Daoy (cell line): Measurements from ENCODE around the gene MYOCD. TPM values are rescaled to one million over a fixed set of nuclear protein-coding genes. Genes with fewer than 3 reads are reported as not detected.
A peak's percentile ranks its signal among the peaks of the same experiment; 100 is the strongest.
"Not testable (repeated sequence)": the region's sequence is repeated elsewhere in the genome, so short reads cannot be mapped to it uniquely, and the experiment has no call there.

Source experiments
- DNase-seq: peaks from one replicate; pipeline ENCODE4 v3.0.0-alpha.2; 2015; ENCODE audit warnings: low read depth
- total RNA-seq: library from RNA; depleted of rRNA; stranded (reverse); fragments of >200 nt; shearing (Covaris generic); gene quantifications from 2 replicates; pipeline ENCODE4 v1.2.3, GENCODE V29; 2014; rRNA removed

Gene MYOCD, protein sequence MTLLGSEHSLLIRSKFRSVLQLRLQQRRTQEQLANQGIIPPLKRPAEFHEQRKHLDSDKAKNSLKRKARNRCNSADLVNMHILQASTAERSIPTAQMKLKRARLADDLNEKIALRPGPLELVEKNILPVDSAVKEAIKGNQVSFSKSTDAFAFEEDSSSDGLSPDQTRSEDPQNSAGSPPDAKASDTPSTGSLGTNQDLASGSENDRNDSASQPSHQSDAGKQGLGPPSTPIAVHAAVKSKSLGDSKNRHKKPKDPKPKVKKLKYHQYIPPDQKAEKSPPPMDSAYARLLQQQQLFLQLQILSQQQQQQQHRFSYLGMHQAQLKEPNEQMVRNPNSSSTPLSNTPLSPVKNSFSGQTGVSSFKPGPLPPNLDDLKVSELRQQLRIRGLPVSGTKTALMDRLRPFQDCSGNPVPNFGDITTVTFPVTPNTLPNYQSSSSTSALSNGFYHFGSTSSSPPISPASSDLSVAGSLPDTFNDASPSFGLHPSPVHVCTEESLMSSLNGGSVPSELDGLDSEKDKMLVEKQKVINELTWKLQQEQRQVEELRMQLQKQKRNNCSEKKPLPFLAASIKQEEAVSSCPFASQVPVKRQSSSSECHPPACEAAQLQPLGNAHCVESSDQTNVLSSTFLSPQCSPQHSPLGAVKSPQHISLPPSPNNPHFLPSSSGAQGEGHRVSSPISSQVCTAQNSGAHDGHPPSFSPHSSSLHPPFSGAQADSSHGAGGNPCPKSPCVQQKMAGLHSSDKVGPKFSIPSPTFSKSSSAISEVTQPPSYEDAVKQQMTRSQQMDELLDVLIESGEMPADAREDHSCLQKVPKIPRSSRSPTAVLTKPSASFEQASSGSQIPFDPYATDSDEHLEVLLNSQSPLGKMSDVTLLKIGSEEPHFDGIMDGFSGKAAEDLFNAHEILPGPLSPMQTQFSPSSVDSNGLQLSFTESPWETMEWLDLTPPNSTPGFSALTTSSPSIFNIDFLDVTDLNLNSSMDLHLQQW
- total RNA-seq = 1.4 and 2.5 TPM in 2 replicates

DNA sequence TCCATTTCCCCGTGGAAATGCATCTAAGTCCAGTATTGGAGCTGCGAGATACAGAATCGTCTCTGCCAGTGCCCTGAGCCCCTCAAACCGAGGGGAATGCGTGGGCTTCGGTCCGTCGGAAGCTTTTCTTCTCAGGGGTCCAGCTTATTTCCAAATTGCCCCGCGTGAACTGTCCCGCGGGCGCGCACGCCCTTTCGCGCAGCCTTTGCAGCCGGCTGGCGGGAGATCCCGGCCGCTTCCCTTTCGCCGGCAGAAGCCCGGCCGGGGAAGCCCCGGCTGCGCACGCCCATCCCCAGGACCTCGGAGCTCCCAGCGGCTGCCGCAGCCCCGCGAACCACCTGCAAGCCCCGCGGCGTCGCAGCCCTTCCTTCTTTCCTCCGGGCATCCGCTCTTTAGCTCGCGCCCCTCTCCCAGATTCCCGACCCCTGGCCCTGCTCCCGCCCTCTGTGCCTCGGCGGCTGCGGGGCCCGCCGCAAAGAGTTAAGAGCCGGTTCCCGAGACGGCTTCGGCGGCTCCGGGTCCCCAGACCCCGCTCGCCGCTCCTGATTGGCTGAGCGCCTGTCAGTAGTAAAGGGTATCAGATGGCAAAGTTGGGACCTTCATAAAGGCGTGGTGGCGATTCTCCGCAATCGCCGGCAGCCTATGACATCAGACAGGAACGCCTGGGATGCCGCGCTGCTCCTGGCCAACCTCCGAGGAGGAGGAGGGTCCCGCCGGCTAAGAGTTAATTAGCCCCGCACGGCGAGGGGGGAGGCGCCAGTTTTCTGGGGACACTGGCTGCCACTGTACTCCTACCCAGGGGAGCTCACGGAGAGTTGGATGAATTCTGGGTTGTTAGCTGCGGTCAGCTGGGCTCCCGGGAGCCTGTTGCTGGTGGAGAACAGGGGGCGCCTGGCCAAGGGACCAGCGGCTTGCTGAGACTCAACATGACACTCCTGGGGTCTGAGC lies at the start of gene MYOCD:
Gene MYOCD (plus strand): TSS at position 628 of the 948 bp plus-strand sequence. CDS start 299 bp downstream, at position 927.
- DNase-seq = peak; percentile 62

DNA sequence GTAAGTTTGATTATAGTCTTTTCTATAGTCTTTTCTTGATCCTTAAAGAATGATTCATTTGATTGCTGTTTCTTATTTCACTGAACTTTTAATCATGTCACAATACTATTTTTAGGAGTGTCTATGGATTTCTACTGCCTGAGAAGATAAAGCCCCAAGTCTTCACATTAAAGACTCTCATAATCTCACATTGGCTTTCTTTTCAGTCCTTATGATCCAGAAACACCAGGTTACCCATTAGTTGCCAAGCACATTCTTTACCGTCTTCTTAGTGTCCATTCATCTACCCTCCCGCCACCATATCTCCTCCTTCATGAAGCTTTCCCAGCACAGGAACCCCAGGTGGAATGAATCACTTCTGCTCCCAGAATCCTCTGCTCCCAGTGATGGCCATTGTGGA lies 49.5 kb upstream of the MYOCD start:
- no peak for DNase-seq

DNA sequence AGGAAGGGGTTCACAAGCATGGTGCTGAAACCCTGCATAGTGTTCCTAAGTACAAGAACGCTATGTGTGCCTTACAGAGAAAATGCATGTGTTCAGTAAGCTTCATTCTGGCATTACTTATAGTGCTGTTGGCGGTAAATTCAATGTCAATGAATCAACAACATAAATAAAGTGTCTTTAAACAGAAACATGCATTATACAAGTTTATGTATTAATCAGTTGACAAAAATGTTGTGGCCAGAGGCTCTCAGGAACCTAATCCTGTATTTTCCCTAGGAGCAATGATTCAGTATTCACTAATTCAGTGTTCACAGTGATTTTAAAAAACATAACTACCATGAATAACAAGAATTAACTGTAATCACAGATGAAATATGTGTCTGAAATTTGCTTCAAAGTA lies 47.1 kb upstream of the MYOCD start:
- peak; percentile 53 for DNase-seq

DNA sequence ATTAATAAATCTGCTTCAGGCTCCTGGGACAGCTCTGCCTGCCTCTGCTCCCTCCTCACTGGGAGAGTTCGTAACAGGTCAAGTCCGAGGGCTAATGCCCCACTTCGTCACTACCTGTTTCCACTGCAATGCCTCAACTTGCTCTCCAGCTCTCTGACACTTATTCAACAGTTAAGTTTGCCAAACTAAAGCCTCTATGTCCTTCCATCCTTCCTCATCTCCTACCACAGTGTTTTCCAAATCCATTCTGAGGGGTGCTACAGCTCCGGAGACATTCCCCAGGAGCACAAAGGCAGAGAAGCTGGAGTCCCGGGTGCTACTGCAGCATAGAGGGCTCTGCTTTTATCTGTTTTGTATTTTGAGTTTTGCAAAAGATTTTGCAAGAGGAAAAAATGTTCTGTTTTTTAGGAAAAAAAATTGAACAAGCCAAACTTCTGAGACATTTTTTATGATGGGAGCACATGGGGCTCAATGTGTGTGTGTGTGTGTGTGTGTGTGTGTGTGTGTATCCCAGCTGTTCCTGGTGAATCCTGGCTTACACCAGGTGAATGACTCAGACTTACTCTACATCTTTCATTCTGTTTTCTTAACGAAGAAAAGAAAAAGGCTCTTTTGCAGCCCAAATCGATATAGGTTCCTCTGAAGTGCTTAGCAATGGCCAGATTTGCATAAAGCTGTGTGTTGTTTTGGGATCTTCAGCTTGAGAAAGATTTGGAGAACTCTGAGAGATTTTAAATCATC lies 46.1 kb upstream of the MYOCD start:
- no peak for DNase-seq

DNA sequence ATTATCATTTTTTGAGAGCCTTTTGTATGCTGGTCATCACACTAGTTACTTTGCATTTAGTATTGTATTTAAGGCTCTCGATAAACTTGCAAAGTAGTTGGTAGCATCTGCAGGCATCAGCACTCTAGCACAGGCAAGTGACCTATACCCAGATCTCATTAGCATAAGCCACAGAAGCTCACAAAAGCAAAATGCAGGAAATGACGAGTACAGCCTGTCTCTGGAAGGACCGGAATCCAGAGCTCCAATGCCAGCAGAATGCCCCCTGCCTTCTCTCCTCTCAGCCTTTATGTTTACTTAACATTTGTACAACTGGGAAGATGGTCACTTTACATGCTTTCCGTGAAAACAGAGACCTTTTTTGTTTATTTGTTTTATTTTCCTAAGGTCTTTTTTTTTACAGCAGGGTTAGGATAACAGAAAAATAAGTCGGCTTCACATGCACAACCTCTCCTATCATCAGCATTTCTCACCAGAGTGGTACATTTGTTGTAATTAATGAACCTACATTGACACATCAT lies 45.4 kb upstream of the MYOCD start:
- DNase-seq = peak; percentile 89

DNA sequence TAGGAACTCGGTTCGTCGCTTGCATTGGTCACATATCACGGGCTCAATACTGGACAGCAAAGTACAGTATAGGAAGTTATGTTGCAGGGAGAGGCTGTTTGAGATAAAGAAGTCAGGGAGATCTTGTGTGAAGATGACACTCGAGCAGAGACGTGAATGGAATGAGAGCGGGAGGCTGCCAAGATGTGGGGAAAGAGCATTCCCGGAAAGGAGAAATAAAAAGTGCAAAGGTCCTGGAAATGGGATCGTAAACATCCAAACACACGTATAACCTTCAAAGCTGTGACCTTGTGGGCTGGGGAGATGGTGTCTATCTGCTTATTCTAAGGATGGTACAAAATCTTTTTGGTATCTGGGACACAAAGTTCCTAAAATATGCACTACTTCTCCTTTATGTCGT lies 43.0 kb upstream of the MYOCD start:
- no peak for DNase-seq

DNA sequence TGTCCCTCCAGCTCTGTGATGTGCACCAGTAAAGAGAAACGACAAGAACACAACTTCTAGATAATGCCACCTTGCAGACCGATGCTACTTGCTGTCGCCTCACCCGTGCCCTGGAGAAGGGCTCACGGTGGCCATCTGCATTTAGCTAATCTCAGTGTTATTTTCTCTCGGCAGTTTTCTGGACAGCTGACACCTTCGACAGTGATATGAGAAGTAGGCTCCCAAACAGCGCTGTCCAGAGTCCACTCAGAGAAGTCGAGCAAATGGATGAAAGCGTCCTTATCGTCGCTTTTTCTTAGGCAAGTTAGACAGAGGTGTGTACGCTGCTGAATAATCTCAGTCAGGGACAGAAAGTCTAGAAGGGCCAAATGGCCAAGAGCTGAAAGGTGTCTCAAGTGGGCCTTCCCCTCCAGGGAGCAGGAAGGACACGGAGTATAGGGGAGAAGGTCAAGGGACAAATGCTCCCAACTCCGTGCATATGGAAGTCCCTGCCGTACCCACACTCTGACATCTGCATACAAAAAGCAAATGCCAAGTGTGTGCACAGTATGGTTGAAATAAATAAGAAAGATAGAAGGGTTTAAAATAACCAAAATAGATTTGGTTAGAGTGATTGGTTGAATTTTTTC lies 42.4 kb upstream of the MYOCD start:
- no peak for DNase-seq

DNA sequence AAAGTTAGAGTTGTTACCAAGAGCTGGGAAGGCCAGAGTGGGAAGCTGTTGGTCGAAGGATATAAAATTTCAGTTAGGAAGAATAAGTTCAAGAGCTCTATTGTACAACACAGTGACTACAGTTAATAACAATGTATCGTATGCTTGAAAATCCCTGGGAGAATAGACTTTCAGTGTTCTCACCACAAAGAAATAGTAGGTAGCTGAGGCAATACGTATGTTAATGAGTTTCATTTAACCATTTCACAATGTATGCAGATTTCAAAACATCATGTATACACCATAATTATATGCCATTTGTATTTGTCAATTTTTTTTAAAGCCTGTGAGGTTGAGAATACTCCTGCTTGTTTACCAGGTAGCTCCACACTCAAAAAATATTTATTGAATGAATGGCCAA lies 41.5 kb upstream of the MYOCD start:
- DNase-seq = no peak

DNA sequence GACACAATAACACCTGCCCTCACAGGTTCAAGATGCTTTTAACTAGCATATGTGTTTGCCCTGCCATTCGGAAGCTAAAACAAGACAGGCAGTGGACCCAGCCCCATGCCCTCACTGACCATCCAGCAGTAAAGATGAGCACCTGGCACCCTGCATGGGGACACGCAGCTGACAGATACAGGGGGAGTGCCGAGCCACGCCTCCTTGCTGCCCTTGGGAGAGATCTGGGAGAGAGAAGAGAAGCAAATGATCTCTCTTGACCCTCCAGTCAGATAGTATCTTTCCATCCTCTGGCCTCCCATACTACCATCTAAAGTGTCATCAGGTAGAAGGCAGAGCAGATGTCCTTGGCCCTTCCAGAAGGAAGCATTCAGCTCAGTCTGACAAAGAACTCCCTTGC lies 40.6 kb upstream of the MYOCD start:
- DNase-seq = no peak

DNA sequence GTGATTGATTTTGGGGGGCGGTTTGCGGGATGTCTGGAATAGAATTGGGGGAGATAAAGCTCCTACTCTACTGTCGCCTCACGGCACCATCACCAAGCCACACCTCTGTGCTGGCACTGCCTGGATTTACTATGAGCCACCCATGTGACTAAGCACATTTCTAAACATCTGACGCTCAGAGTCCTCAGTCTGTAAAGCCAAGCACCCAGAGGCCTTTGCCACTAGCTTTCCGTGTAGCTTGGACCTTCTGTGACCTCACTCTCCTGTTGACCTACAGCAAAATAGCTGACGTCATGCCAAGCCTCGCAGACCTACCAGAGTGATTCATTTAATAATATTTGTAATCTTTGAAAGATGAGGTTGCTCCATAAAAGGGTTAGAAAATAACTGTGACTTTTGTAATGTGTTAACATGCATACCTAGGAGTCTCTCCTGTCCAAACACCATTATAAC lies 38.5 kb upstream of the MYOCD start:
- peak; percentile 93 for DNase-seq

DNA sequence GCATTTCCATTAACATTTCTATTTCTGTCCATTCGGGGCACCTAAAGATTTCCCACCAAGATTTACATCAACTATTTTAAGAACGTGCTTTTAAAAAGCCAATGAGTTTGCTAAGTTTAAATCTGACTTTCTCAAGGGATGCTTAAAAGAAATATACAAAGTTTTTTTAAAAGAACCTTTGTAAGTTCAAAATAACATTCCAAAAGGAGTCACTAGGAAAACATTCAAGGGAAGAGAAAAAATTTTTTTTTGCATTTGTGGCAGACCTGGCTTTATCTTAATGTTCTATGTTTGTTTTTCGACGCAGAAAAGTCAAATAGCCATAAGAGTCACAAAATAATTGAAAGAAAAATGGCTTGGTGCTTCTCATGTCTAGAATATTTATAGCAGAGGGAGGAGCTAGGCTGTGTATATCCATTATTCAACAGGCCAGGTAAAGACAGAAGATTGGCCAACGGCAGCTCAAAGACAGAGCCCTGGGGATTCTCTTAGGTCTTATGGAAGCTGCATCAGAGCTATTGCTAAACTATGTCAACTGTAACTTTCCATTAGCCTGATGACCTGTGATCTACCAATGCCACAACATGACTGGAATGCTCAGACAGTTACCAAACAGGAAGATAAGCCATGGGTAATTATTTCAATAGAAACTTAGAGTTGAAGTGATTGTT lies 37.8 kb upstream of the MYOCD start:
- DNase-seq = peak; percentile 59

DNA sequence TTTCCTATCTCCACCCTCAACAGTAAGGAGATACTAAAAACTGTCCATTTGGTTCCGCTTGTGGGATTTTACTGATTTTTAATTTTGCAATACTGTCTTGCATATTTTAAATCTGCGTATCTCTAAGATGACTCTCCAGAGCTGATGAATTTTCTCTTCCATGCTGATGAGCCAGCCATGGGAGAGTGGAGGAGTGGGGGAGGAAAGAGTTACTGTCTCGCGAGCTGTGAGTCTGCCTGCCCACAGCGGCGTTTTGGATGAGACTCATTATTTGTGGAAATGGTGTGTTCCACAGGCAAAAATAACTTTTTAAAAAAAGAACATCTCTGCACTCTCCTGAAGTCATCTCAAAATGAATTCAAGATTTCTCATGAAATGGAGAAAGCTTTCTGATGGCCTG lies 34.6 kb upstream of the MYOCD start:
- peak; percentile 53 for DNase-seq

DNA sequence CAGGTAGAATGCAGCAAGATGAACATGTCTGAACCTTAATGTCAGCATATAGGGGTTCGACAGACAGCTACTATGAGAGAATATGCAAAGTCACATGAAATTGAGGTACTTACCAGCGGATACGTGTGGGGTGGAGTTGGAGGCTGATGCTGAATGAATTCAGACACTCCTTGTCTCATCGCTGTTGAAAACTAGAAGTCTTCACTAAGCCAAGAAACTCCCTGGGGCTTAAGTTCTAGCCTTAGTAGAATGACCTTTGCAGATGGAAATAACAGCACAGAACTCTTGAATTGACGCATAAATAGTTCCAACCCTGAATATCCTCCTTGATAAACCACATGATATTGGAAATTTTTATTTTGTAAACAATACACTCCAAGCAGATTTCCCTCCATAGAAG lies 32.9 kb upstream of the MYOCD start:
- DNase-seq = no peak

DNA sequence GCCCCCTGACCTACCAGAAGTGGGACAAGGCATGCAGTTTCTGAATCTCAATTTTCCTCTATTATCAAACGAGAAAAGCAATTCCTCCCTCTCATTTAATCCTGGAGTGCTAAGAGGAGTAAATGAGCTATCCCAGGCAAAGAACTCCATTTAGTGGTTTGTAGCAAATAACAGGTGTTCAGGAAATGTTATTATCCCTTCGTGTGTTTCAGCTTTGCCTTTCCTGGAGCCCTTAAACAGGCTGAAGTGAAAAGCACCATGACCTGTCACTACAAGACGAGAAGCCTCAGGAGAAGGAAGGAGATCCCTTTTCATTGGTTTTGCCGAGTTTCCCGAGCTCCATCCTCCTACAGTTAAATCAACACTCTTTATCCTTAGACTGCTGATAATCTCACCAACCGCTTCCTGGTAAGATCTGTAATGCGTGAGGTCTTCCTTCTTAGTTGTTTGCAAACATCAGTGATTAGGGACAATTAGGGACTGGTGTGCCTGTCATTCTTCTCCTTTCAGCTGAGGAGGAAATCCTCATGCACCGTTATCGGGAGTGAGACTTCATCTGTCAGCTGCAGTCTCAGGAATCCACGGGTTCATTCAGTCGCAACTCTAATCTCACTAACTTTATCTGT lies 30.8 kb upstream of the MYOCD start:
- no peak for DNase-seq

DNA sequence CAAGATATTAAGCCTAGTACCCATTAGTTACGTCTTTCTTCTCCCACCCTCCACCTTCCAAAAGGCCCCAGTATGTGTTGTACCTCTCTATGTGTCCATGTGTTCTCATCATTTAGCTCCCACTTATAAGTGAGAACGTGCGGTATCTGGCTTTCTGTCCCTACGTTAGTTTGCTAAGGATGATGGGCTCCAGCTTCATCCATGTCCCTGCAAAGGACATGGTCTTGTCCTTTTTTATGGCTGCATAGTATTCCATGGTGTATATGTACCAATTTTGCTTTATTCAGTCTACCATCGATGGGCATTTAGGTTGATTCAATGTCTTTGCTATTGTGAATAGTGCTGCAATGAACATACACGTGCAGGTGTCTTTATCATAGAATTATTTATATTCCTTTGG lies 29.7 kb upstream of the MYOCD start:
- not testable (repeated sequence) for DNase-seq

DNA sequence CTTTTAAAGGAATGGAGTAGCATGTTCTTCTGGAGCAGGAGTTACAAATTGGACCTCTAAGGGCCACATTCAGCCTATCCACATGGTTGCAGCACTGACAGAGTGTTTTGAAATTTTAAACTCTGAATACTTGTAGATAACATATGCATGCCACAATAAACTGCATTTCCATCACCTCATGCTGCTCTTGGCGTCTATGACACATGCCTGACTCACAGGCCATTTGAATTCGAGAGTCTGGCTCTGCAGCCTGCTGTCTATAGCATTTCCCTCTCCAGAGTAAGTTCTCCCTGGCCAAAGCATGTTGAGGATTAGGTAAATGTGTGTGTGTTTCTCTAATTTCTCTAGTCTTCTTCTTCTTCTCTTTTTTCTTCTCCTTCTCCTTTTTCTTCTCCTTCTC lies 28.7 kb upstream of the MYOCD start:
- peak; percentile 97 for DNase-seq

DNA sequence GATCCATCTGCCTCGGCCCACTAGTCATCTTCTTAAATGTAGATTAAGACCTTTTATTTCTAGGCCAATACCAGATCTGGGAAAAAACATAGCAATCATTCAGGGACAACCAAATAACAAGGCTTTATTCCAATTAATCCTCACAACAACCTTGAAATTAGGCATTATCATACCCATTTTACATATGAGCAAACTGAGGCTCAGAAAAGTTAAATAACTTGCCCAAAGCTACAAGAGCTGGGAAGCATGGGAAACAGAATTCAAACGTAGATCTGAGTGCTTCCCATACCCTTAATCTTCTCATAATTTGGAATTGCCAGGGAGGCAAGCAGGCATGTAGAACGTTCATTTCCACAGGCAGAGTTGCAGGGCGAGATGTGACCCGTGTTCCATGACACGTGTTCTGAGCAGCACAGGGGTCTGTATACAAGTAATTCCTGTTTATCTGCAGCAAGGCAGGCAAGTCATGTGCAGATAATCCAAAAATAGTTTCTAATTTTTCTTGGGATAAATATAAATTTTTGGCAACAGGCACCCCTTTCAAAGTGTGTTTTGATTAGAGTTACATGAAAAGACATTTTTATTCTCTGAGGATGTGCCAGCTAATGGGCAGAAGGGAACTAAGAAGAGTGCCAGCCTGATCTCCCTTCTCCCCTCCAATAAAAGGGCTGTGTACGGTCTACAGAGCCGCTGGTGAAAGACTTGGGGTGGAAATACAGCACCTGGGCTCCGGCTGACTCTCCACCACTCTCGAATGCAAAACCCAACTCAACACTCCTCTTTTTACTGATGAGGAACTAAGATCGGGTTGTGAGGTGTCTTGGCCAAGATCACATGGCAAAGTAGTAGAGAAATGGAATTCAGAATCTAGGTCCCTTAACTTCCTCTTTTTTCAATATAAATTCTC lies 27.7 kb upstream of the MYOCD start:
- DNase-seq = no peak

DNA sequence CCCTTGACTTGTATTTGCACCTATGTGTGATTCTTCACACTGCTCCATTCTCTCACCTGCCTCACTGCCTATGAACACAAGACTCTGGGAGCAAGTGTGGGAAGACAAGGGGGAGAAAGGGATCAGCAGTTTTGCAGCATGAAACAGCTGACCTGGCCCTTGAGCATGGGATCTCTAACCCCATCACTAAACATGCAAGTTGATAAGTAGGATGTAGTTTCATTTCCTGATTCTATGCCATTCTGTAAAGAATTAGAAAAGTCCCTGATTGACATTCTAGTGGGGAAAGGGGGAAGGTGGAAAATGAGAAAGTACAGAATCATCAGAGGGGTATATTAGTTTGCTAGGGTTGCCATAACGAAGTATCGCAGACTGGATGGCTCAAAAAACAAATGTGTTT lies 25.3 kb upstream of the MYOCD start:
- DNase-seq = no peak
